DMS114 treated with DMSO at 0.1 percent for 48 hours (cell line): ENCODE measurements around the gene CYS1.
"Not testable (repeated sequence)": the region's sequence is repeated elsewhere in the genome, so short reads cannot be mapped to it uniquely, and the experiment has no call there.

Experiments
- DNase-seq: peaks from one replicate; lab custom pipeline; 2025; ENCODE audit not compliant: unreplicated experiment; lab: John Stamatoyannopoulos, UW

CYS1 gene, protein sequence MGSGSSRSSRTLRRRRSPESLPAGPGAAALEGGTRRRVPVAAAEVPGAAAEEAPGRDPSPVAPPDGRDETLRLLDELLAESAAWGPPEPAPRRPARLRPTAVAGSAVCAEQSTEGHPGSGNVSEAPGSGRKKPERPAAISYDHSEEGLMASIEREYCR

GRCh38 chr2:10079870-10080535 is at the start of gene CYS1:
TSS of gene CYS1 (minus strand) at chr2:10080411. CDS start at chr2:10080223, 188 bp downstream.
- no peak for DNase-seq

DNA sequence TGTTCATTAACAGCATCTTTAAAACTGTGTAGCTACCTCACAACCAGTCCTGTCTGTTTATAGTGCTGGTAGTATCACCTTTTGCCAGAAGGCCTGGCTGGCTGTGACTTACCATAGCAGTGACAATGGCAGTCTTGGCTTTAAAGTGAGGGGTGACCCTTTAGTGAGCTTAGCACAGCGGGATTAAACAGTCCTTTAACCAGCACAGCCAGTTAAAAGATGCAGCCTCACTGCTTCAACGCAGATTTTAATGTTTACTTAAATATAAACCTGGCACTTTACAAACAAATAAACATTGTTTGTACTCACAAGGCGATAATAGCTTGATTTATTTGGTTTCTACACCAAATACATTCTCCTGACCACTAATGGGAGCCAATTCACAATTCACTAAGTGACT is 49.3 kb upstream of the CYS1 start:
- no peak for DNase-seq

- DNase-seq: no peak
Measured at GRCh38 chr2:10128420-10128819, 48.2 kb upstream of the CYS1 start.

- DNase-seq: no peak
Measured at GRCh38 chr2:10126632-10127026, 46.4 kb upstream of the CYS1 start.

GRCh38 chr2:10125842-10126631 is 45.8 kb upstream of the CYS1 start:
- no peak for DNase-seq

DNA sequence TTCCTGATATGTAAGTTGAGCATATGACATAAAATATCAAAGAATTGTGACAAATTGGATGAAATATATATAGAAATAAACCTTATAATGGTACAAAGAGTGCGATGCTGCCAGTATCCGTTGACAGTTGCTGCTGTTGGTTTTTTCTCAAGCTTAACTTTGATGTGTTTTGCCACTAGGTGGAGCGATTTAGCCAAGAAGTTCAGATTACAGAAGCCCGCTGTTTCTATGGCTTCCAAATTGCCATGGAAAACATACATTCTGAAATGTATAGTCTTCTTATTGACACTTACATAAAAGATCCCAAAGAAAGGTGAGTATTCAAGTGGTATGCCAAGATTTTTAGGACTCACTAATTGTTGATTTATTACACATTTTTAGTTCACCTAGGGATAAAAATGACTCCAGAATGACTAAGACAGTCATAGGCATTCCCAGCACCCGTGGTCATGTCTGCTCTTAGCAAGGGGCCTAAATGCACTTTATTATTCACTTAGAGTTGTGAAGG is 44.4 kb upstream of the CYS1 start:
- peak; percentile 72 for DNase-seq

GRCh38 chr2:10123281-10123680 is 43.1 kb upstream of the CYS1 start:
- no peak for DNase-seq

DNA sequence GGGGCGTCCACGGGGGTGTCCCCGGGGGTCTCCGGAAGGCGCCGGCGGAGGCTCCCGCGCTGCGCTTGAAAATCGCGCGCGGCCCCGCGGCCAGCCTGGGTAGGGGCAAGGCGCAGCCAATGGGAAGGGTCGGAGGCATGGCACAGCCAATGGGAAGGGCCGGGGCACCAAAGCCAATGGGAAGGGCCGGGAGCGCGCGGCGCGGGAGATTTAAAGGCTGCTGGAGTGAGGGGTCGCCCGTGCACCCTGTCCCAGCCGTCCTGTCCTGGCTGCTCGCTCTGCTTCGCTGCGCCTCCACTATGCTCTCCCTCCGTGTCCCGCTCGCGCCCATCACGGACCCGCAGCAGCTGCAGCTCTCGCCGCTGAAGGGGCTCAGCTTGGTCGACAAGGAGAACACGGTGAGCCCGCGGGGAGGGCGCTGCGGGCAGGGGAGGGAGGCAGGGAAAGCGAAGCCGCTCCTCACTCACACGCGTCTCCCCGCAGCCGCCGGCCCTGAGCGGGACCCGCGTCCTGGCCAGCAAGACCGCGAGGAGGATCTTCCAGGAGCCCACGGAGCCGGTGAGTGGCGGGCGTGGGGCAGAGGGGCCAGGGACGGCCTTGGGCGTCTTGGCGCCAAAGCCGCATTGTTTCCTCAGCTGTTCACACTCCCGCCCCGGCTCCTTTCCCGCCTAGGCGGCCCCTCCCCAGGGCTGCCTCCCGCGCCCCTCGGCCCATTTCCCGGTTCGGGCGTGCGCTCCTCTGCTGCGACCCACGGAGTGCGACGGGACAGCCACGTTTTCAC is 42.5 kb upstream of the CYS1 start, which contains the start of gene RRM2:
RRM2 (plus strand) TSS at position 240 of the 781 bp plus-strand sequence; CDS start at position 300, 60 bp downstream.
- DNase-seq: peak; percentile 85

GRCh38 chr2:10120877-10121574 is 40.8 kb upstream of the CYS1 start:
- peak; percentile 17 for DNase-seq

DNA sequence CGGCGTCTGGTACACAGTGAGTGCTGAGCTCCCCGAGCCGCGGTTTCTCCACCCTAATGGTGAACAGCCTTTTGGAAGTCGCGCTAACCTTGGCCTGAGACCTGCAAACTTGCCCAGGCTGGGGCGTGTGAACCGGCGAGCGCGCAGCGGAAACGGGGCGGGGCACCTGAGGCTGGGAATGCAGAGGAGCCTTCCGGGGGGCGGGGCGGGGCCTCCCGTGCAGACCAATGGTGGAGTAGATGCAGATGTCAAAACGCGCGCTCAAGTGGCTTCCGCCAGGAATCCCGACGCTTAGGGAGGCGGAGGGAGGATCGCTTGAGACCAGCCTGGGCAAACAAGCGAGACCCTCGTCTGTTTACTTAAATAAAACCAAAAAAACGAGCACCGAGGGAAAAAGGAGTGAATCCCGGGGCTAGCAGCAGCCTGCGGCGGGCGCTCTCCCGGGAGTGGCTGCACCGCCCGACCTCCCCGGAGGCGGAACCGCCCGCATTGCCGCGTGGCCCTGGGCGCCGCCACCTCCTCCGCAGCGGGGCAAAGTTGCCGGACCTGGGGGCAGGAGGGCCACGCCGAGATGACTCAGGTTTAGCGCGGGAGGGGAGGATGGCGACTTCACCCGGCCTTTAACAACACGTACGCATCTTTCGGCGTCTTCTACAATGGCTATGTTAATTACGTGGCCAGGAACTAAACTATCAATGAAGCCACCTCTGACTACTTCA is 40.1 kb upstream of the CYS1 start:
- DNase-seq: peak; percentile 90

DNA sequence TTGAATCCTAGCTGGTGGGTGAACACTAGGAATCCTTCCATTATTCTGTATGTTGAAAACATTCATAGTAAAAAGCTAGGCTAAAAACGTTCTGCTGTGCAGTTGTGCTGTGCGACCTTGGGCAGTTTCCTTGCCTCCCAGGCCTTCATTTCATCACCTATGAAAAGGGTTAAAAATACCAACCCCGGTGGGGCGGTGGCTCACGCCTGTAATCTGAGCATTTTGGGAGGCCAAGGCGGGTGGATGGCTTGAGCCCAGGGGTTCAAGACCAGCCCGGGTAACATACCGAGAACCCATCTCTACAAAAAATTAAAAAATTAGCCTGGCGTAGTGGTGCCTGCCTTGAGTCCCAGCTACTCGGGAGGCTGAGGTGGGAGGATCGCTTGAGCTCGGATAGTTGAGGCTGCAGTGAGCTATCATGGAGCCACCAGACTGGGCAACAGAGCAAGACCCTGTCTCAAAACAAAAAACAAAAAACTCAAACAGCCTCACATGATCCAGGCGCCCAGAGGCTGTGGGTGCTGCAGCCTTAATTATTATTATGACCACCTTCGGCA is 39.5 kb upstream of the CYS1 start:
- no peak for DNase-seq

GRCh38 chr2:10119027-10119325 is 38.8 kb upstream of the CYS1 start:
- DNase-seq: no peak

DNA sequence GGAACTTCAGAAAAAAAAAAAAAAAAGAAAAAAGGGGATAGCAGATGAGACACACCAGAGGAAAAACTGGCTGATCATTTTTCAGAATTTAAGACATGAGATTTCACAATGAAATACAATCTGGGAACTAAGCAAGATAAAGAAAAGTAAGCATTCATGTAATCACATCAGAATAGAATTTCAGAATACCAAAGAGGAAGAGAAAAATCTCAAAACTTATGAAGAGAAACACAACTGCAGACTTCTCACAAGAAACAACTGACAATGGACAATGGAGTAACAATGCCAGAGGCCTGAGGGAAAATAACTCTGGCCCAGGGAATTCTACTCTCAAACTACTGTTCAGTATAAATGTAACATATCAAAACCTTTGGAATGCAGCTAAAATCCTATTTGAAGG is 29.1 kb upstream of the CYS1 start:
- no peak for DNase-seq

- DNase-seq: not testable (repeated sequence)
Measured at GRCh38 chr2:10104906-10105305, 24.7 kb upstream of the CYS1 start.

- DNase-seq: no peak
Measured at GRCh38 chr2:10103179-10103578, 23.0 kb upstream of the CYS1 start.

DNA sequence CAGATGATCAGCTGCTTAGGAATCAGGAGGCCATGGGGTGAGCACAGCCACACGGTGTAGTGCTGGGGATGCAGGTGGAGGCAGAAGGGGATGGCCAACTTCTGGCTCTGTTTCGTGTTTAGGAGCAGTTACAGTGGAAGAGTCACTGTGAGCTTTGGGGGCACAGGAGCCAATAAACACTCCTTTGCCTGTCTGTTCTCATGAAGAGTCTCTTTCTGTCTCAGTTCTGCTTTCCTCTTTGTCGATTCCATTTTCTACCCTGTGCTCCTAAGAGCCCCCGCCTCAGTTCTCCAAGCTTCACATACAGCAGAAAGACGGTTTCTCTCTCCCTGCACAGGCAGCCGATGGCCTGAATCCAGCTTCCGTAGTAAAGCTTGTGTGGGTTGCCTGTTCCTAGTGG is 21.3 kb upstream of the CYS1 start:
- no peak for DNase-seq

- peak; percentile 61 for DNase-seq
Measured at GRCh38 chr2:10097352-10098148, 17.3 kb upstream of the CYS1 start.

GRCh38 chr2:10096641-10097040 is 16.4 kb upstream of the CYS1 start:
- no peak for DNase-seq

GRCh38 chr2:10095175-10095574 is 15.0 kb upstream of the CYS1 start:
- DNase-seq: no peak
